CD4-positive, alpha-beta memory T cell (primary cell): ENCODE results near the gene CNGB1. TPM values are rescaled to one million over a fixed set of nuclear protein-coding genes. Genes with fewer than 3 reads are reported as not detected.

Experiments used
- CTCF ChIA-PET: fragments of 350-600 bp; sonication (Branson Sonifier 250); formaldehyde crosslinking; loops from one replicate; lab custom pipeline; 2021; ENCODE audit warnings: inconsistent platforms; ENCODE audit not compliant: partially characterized antibody; lab: Charles Lee
- POLR2A ChIA-PET: fragments of 350-600 bp; sonication (Branson Sonifier 250); formaldehyde crosslinking; loops from one replicate; lab custom pipeline; 2021; ENCODE audit not compliant: partially characterized antibody; lab: Charles Lee
- DNase-seq, 5 donors: peaks; one replicate each; pipeline versions ENCODE4 v3.0.0 to v3.0.0-alpha.2; 2020 to 2022; ENCODE audit warnings: mixed read lengths in 1 of 5
- H3K27ac ChIP-seq: one replicate; pipeline ENCODE4 v1.7.0; 2013; ENCODE audit warnings: low read depth, low read length
- H3K27me3 ChIP-seq: 2 replicates; pipeline ENCODE4 v1.7.0; 2013; ENCODE audit warnings: mild to moderate bottlenecking, low read length, moderate library complexity; ENCODE audit not compliant: insufficient read depth
- H3K36me3 ChIP-seq: 2 replicates; pipeline ENCODE4 v1.7.0; 2013; ENCODE audit warnings: mild to moderate bottlenecking, low read length, moderate library complexity; ENCODE audit not compliant: insufficient read depth
- H3K4me1 ChIP-seq: 2 replicates; pipeline ENCODE4 v1.7.0; 2013; ENCODE audit warnings: mild to moderate bottlenecking, low read length, moderate library complexity; ENCODE audit not compliant: insufficient read depth
- H3K4me3 ChIP-seq, 2 donors: one replicate each; pipeline ENCODE4 v1.7.0; 2013; ENCODE audit warnings: low read length in 2 of 2, mild to moderate bottlenecking in 1 of 2
- H3K9me3 ChIP-seq, 2 donors: one replicate each; pipeline ENCODE4 v1.7.0; 2013; ENCODE audit warnings: low read length in 2 of 2, control low read depth in 1 of 2; ENCODE audit not compliant: control insufficient read depth in 1 of 2
- H3K27ac Mint-ChIP-seq, 7 donors: one replicate each; pipeline ENCODE4 v1.8.0; 2020 to 2021; ENCODE audit warnings: mixed read lengths in 7 of 7, mild to moderate bottlenecking in 6 of 7, inconsistent platforms in 3 of 7, moderate library complexity in 3 of 7
- H3K27me3 Mint-ChIP-seq, 2 donors: one replicate each; pipeline ENCODE4 v1.8.0; 2020 to 2021; ENCODE audit warnings: mixed read lengths in 2 of 2
- H3K36me3 Mint-ChIP-seq, 2 donors: one replicate each; pipeline ENCODE4 v1.8.0; 2020 to 2021; ENCODE audit warnings: mixed read lengths in 2 of 2, inconsistent platforms in 1 of 2, mild to moderate bottlenecking in 1 of 2
- H3K4me1 Mint-ChIP-seq, 4 donors: one replicate each; pipeline ENCODE4 v1.8.0; 2020 to 2021; ENCODE audit warnings: mixed read lengths in 4 of 4, mild to moderate bottlenecking in 1 of 4
- H3K4me3 Mint-ChIP-seq, 8 donors: one replicate each; pipeline ENCODE4 v1.8.0; 2020 to 2021; ENCODE audit warnings: mixed read lengths in 8 of 8, mild to moderate bottlenecking in 7 of 8, moderate library complexity in 6 of 8, inconsistent platforms in 3 of 8
- H3K9me3 Mint-ChIP-seq, 8 donors: one replicate each; pipeline ENCODE4 v1.8.0; 2020 to 2021; ENCODE audit warnings: mixed read lengths in 8 of 8, mild to moderate bottlenecking in 5 of 8, inconsistent platforms in 3 of 8, moderate library complexity in 1 of 8
- intact Hi-C: fragments of 100-400 bp; cut with micrococcal nuclease; formaldehyde crosslinking; loops from one replicate; pipeline ENCODE4 v1.15.1; 2023
- polyA plus RNA-seq, 2 donors: library from polyadenylated mRNA; unstranded; fragments of 300-500 nt; fragmentation: Illumina TruSeq; gene quantifications; one replicate each; pipeline ENCODE4 v1.2.3, GENCODE V29; 2021
- total RNA-seq, 2 experiments: library from RNA; stranded (reverse); gene quantifications; one replicate each; pipeline ENCODE4 v1.2.3, GENCODE V29; 2021

Gene CNGB1
- total and polyA plus RNA-seq, 4 experiments from 2014 or later, result not detected

- Mint-ChIP-seq H3K4me1 (peaks cover 0 to 5% (median under 1%) of the 10 kb centered on the region in 4 donors), H3K9me3 (no peaks in the 10 kb centered on the region), H3K27ac (no peak overlapping the region), H3K4me3 (no peak overlapping the region), H3K36me3 (no peaks in the 10 kb centered on the region), H3K27me3 (peaks cover 40 to 43% of the 10 kb centered on the region in 2 donors)
- no peaks in the 10 kb centered on the region for H3K9me3 ChIP-seq
- H3K27ac ChIP-seq, result no peak overlapping the region
- intact Hi-C loops, result no loop called here
- CTCF ChIA-PET, result no interaction called here
- no peak overlapping the region for H3K4me3 ChIP-seq
- H3K27me3 ChIP-seq, result peaks cover 4% of the 10 kb centered on the region
- H3K4me1 ChIP-seq, result no peaks in the 10 kb centered on the region
- no peaks in the 10 kb centered on the region for H3K36me3 ChIP-seq
- POLR2A ChIA-PET, result no interaction called here
- no peak for DNase-seq
These were observed 86.8 kb downstream of the CNGB1 start for GRCh38 chr16:57883953-57884654.

DNA sequence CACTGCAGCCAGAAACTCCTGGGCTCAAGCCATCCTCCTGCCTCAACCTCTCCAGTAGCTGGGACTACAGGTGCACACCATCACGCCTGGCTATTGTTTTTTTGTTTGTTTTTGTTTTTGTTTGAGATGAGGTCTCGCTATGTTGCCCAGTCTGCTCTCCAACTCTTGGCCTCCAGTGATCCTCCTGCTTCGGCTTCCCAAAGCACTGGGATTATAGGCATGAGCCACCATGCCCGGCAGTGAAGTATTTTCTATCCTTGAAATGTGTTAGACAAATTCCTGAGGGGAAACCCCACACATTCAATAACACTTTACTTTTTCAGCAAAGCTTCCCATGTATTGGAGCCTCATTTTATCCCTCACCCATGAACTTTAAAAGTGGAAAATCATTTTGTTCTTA lies 87.4 kb downstream of the CNGB1 start:
- Mint-ChIP-seq H3K4me3 (no peak overlapping the region), H3K27ac (no peak overlapping the region), H3K9me3 (no peaks in the 10 kb centered on the region), H3K27me3 (peaks cover 39 to 40% of the 10 kb centered on the region in 2 donors), H3K4me1 (peaks cover 0 to 5% (median under 1%) of the 10 kb centered on the region in 4 donors), H3K36me3 (no peaks in the 10 kb centered on the region)
- no peaks in the 10 kb centered on the region for H3K4me1 ChIP-seq
- H3K36me3 ChIP-seq, result no peaks in the 10 kb centered on the region
- POLR2A ChIA-PET, result no interaction called here
- intact Hi-C loops, result no loop called here
- H3K27me3 ChIP-seq, result peaks cover 4% of the 10 kb centered on the region
- no peaks in the 10 kb centered on the region for H3K9me3 ChIP-seq
- CTCF ChIA-PET, result no interaction called here
- H3K27ac ChIP-seq, result no peak overlapping the region
- H3K4me3 ChIP-seq, result no peak overlapping the region
- DNase-seq, result no peak

GRCh38 chr16:57882792-57883191 lies 88.1 kb downstream of the CNGB1 start:
- peaks cover 33 to 36% of the 10 kb centered on the region in 2 donors for H3K27me3 Mint-ChIP-seq
- H3K4me3 Mint-ChIP-seq, result no peak overlapping the region
- Histone ChIP-seq H3K27me3 (peaks cover 4% of the 10 kb centered on the region), H3K4me1 (no peaks in the 10 kb centered on the region), H3K36me3 (no peaks in the 10 kb centered on the region), H3K27ac (no peak overlapping the region), H3K9me3 (no peaks in the 10 kb centered on the region), H3K4me3 (no peak overlapping the region)
- no peaks in the 10 kb centered on the region for H3K9me3 Mint-ChIP-seq
- intact Hi-C loops, result no loop called here
- H3K36me3 Mint-ChIP-seq, result no peaks in the 10 kb centered on the region
- peaks cover 0 to 5% (median under 1%) of the 10 kb centered on the region in 4 donors for H3K4me1 Mint-ChIP-seq
- POLR2A ChIA-PET, result no interaction called here
- no peak for DNase-seq
- CTCF ChIA-PET, result interaction anchor here (0.5 to 1.2 kb wide), 2 partner anchors 68 to 292 kb away, joined by 3 read pairs; no protein-coding TSS in a partner anchor
- no peak overlapping the region for H3K27ac Mint-ChIP-seq

- no peaks in the 10 kb centered on the region for H3K4me1 ChIP-seq
- H3K4me1 Mint-ChIP-seq, result peaks cover 0 to 5% (median under 1%) of the 10 kb centered on the region in 4 donors
- peaks cover 4% of the 10 kb centered on the region for H3K27me3 ChIP-seq
- DNase-seq, result no peak
- H3K27me3 Mint-ChIP-seq, result peaks cover 28 to 31% of the 10 kb centered on the region in 2 donors
- no peaks in the 10 kb centered on the region for H3K9me3 Mint-ChIP-seq
- CTCF ChIA-PET, result interaction anchor here (0.5 to 1.2 kb wide), 2 partner anchors 67 to 291 kb away, joined by 3 read pairs; no protein-coding TSS in a partner anchor
- POLR2A ChIA-PET, result no interaction called here
- H3K4me3 Mint-ChIP-seq, result no peak overlapping the region
- H3K4me3 ChIP-seq, result no peak overlapping the region
- H3K27ac Mint-ChIP-seq, result no peak overlapping the region
- no peaks in the 10 kb centered on the region for H3K9me3 ChIP-seq
- H3K36me3 Mint-ChIP-seq, result no peaks in the 10 kb centered on the region
- H3K36me3 ChIP-seq, result no peaks in the 10 kb centered on the region
- intact Hi-C loops, result no loop called here
- no peak overlapping the region for H3K27ac ChIP-seq
These were observed 88.7 kb downstream of the CNGB1 start for GRCh38 chr16:57882206-57882605.

- H3K4me1 ChIP-seq, result no peaks in the 10 kb centered on the region
- no peak overlapping the region for H3K27ac Mint-ChIP-seq
- DNase-seq, result no peak
- CTCF ChIA-PET, result no interaction called here
- no peak overlapping the region for H3K4me3 ChIP-seq
- no peak overlapping the region for H3K27ac ChIP-seq
- H3K27me3 ChIP-seq, result peaks cover 2% of the 10 kb centered on the region
- no peak overlapping the region for H3K4me3 Mint-ChIP-seq
- intact Hi-C loops, result no loop called here
- no peaks in the 10 kb centered on the region for H3K9me3 ChIP-seq
- peaks cover 15 to 16% of the 10 kb centered on the region in 2 donors for H3K27me3 Mint-ChIP-seq
- no peaks in the 10 kb centered on the region for H3K36me3 Mint-ChIP-seq
- no peaks in the 10 kb centered on the region for H3K4me1 Mint-ChIP-seq
- POLR2A ChIA-PET, result no interaction called here
- H3K9me3 Mint-ChIP-seq, result no peaks in the 10 kb centered on the region
- no peaks in the 10 kb centered on the region for H3K36me3 ChIP-seq
These were observed 92.3 kb downstream of the CNGB1 start for GRCh38 chr16:57878586-57878985.

- Mint-ChIP-seq H3K27me3 (peaks cover 6 to 12% of the 10 kb centered on the region in 2 donors), H3K27ac (no peak overlapping the region), H3K4me1 (no peaks in the 10 kb centered on the region), H3K36me3 (no peaks in the 10 kb centered on the region), H3K4me3 (no peak overlapping the region), H3K9me3 (no peaks in the 10 kb centered on the region)
- no peaks in the 10 kb centered on the region for H3K27me3 ChIP-seq
- no peaks in the 10 kb centered on the region for H3K36me3 ChIP-seq
- no peak overlapping the region for H3K4me3 ChIP-seq
- no peak for DNase-seq
- no peak overlapping the region for H3K27ac ChIP-seq
- ChIA-PET POLR2A (no interaction called here), CTCF (no interaction called here)
- no peaks in the 10 kb centered on the region for H3K4me1 ChIP-seq
- no peaks in the 10 kb centered on the region for H3K9me3 ChIP-seq
- intact Hi-C loops, result no loop called here
These were observed 94.7 kb downstream of the CNGB1 start for GRCh38 chr16:57876210-57876609.

DNA sequence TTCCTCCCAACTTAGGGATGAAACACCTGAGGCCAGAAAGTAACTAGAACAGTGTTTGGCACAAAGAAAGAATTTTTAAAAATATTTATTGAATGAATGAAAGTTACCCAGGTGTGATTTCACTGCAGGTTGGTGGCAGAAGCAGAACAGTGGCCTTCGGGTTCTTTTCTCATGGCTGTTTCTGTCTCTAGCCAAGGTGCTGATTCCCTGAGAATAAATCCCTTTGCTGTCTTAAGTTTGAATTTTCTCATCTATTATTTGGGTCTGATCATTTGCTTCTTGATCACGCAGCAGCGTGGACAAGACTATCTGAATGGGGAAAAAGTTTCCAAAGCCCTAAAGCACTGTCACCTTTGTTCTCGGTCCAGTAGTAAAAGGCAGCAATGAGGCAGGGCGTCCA lies 95.6 kb downstream of the CNGB1 start:
- no peaks in the 10 kb centered on the region for H3K36me3 Mint-ChIP-seq
- H3K36me3 ChIP-seq, result no peaks in the 10 kb centered on the region
- intact Hi-C loops, result no loop called here
- H3K4me3 Mint-ChIP-seq, result no peak overlapping the region
- POLR2A ChIA-PET, result no interaction called here
- H3K27ac ChIP-seq, result no peak overlapping the region
- no peaks in the 10 kb centered on the region for H3K4me1 Mint-ChIP-seq
- no peaks in the 10 kb centered on the region for H3K27me3 ChIP-seq
- no peak overlapping the region for H3K27ac Mint-ChIP-seq
- H3K9me3 Mint-ChIP-seq, result no peaks in the 10 kb centered on the region
- no peaks in the 10 kb centered on the region for H3K9me3 ChIP-seq
- H3K4me1 ChIP-seq, result no peaks in the 10 kb centered on the region
- CTCF ChIA-PET, result no interaction called here
- H3K27me3 Mint-ChIP-seq, result peaks cover 4 to 12% of the 10 kb centered on the region in 2 donors
- DNase-seq, result no peak
- H3K4me3 ChIP-seq, result no peak overlapping the region
